Hepatocyte (in vitro differentiated cells): Measurements from ENCODE around the gene VPS54.

Source experiments
- CTCF ChIP-seq: fragments of 200-600 bp; sonication (generic); IDR thresholded peaks from 2 replicates; pipeline ENCODE4 v1.5.1; 2016; ENCODE audit warnings: antibody characterized with exemption, mild to moderate bottlenecking; ENCODE audit not compliant: poor library complexity
- EZH2 ChIP-seq: fragments of 200-600 bp; sonication (generic); IDR thresholded peaks from 2 replicates; pipeline ENCODE4 v1.6.1; 2016; ENCODE audit warnings: antibody characterized with exemption, mild to moderate bottlenecking, borderline replicate concordance
- EZH2phosphoT487 ChIP-seq: fragments of 200-600 bp; sonication (generic); IDR thresholded peaks from one replicate; pipeline ENCODE4 v1.6.1; 2018; ENCODE audit warnings: antibody characterized with exemption, mild to moderate bottlenecking, low read depth, moderate library complexity; ENCODE audit not compliant: unreplicated experiment, severe bottlenecking

- TF ChIP-seq EZH2phosphoT487 (no peak), CTCF (no peak), EZH2 (no peak)
These were observed 44.7 kb upstream of the VPS54 start for GRCh38 chr2:64063924-64064331.
